ENCODE data around the gene ALG8.
"Not testable (repeated sequence)": the region's sequence is repeated elsewhere in the genome, so short reads cannot be mapped to it uniquely, and the experiment has no call there.

Gene ALG8

GRCh38 chr11:78069465-78069864, 70.0 kb downstream of the ALG8 start:
- DNase-seq: no peak

GRCh38 chr11:78067704-78068103, 71.7 kb downstream of the ALG8 start:
- DNase-seq: no peak

GRCh38 chr11:78066471-78066870, 73.0 kb downstream of the ALG8 start:
- no peak for DNase-seq

- DNase-seq: no peak
Observed at GRCh38 chr11:78065203-78065602, 74.2 kb downstream of the ALG8 start.

- no peak for DNase-seq
Observed at GRCh38 chr11:78063440-78064181, 75.8 kb downstream of the ALG8 start, which contains the start of gene THRSP. TSS of gene THRSP (plus strand) at chr11:78063861. CDS start at chr11:78063882, 21 bp downstream.

- no peak for DNase-seq
Observed at GRCh38 chr11:78062671-78063070, 76.8 kb downstream of the ALG8 start.

GRCh38 chr11:78061921-78062311, 77.5 kb downstream of the ALG8 start:
- no peak for DNase-seq

- no peak for DNase-seq
Observed at GRCh38 chr11:78061088-78061920, 78.1 kb downstream of the ALG8 start.

- DNase-seq: no peak
Observed at GRCh38 chr11:78060533-78060932, 78.9 kb downstream of the ALG8 start.

- not testable (repeated sequence) for DNase-seq
Observed at GRCh38 chr11:78059749-78060328, 79.6 kb downstream of the ALG8 start.

- DNase-seq: no peak
Observed at GRCh38 chr11:78057462-78058055, 81.9 kb downstream of the ALG8 start.

- DNase-seq: no peak
Observed at GRCh38 chr11:78056093-78056492, 83.3 kb downstream of the ALG8 start.

GRCh38 chr11:78054971-78055370, 84.5 kb downstream of the ALG8 start:
- no peak for DNase-seq

GRCh38 chr11:78050964-78051831, 88.2 kb downstream of the ALG8 start:
- DNase-seq: peak; percentile 69
